Measurements from ENCODE around the gene SPHK1. TPM values are rescaled to one million over a fixed set of nuclear protein-coding genes. Genes with fewer than 3 reads are reported as not detected.

The SPHK1 gene
- total RNA-seq, 1 donor from 2014 or later, result 2.0 TPM

DNA sequence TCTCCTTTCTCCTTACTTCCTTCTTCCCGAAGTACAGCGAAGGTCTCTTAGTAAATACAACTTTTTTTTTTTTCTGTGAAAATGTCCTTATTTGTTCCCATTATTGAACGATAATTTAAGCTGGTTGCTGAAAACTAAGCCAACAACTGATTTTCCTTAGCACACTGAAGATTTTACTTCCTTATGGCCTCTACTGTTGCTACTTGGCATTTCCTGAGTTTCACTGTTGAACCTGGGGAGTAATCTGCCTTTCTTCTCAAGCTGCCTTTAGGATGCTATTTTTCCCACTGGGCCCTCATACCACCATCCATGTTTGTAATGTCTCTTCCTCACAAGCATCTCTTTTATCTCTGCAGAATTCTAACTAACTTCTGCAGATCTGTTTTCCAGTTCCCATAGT lies 42.4 kb downstream of the SPHK1 start:
- H3K36me3 Mint-ChIP-seq, result peaks cover 5% of the 10 kb centered on the region
- H3K27me3 Mint-ChIP-seq (ENCODE audit: low read depth), result no peaks in the 10 kb centered on the region
- no peak overlapping the region for H3K4me3 Mint-ChIP-seq
- no peak overlapping the region for H3K27ac Mint-ChIP-seq
- DNase-seq (ENCODE audit: low spot score in 2 of 2, unreplicated experiment in 2 of 2), result no peak
- no peaks in the 10 kb centered on the region for H3K4me1 Mint-ChIP-seq
- no peaks in the 10 kb centered on the region for H3K9me3 Mint-ChIP-seq
- TF ChIP-seq, protein P1, sequence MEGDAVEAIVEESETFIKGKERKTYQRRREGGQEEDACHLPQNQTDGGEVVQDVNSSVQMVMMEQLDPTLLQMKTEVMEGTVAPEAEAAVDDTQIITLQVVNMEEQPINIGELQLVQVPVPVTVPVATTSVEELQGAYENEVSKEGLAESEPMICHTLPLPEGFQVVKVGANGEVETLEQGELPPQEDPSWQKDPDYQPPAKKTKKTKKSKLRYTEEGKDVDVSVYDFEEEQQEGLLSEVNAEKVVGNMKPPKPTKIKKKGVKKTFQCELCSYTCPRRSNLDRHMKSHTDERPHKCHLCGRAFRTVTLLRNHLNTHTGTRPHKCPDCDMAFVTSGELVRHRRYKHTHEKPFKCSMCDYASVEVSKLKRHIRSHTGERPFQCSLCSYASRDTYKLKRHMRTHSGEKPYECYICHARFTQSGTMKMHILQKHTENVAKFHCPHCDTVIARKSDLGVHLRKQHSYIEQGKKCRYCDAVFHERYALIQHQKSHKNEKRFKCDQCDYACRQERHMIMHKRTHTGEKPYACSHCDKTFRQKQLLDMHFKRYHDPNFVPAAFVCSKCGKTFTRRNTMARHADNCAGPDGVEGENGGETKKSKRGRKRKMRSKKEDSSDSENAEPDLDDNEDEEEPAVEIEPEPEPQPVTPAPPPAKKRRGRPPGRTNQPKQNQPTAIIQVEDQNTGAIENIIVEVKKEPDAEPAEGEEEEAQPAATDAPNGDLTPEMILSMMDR (IDR thresholded peaks at IDR 0.05; ENCODE audit: unreplicated experiment), result no peak

DNA sequence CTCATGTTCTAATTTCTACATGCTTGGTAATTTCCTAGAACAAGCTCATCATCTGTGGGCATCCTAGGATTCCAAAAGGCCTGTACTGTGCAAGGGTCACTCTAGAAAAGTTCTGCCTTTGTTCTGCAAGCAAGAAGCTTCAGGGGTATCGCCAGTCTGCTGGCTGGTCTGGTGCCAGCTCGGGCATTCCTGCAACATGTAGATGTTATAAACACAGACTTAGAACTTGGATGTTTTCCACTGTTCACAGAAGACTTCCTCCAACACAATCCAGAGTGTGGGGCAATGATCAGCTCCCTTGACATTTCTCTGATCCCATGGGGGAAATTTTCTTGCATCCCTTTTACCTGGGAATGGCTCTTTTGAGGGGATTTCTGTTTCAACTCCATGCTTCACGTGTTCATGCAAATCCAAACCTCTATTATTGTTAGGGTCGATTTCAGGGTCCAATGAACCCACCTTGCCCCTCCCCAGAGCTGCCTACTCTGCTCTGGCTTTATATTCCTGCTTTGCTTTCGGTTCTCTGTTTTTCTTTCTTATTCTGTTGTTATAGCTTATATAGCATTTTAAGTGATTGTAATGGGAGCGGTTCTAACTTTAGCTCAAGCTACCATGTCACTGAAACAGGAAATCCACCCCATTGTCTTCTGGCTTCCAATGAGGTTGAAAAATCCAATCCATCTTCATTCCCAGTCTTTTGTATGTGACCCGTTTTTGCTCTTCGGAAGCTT lies 43.3 kb downstream of the SPHK1 start:
- H3K27ac Mint-ChIP-seq, result no peak overlapping the region
- H3K4me1 Mint-ChIP-seq, result no peaks in the 10 kb centered on the region
- TF ChIP-seq, protein P1 (IDR thresholded peaks at IDR 0.05; ENCODE audit: unreplicated experiment), result no peak
- peaks cover 4% of the 10 kb centered on the region for H3K36me3 Mint-ChIP-seq
- H3K4me3 Mint-ChIP-seq, result no peak overlapping the region
- DNase-seq (ENCODE audit: low spot score in 2 of 2, unreplicated experiment in 2 of 2), result no peak
- no peaks in the 10 kb centered on the region for H3K9me3 Mint-ChIP-seq
- no peaks in the 10 kb centered on the region for H3K27me3 Mint-ChIP-seq (ENCODE audit: low read depth)

DNA sequence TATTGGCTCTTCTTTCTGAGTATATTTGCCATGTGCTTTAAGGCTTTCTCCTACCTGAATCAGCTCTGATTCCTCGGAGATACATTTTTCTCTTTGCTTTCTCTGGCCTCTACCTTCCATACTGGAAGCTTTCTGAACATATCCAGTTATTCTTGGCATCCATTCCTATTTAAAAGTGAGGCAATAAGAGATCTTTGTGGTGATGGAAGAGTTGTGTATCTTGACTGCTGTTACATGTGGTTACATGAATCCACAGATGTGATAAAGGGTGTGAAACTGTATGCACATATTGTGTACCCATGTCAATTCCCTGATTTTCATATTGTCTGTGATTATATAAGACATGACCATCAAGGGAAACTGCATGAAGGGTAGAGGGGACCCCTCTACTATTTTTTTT lies 44.1 kb downstream of the SPHK1 start:
- no peak overlapping the region for H3K4me3 Mint-ChIP-seq
- H3K4me1 Mint-ChIP-seq, result no peaks in the 10 kb centered on the region
- H3K27me3 Mint-ChIP-seq (ENCODE audit: low read depth), result no peaks in the 10 kb centered on the region
- H3K36me3 Mint-ChIP-seq, result peaks cover 2% of the 10 kb centered on the region
- TF ChIP-seq, protein P1 (IDR thresholded peaks at IDR 0.05; ENCODE audit: unreplicated experiment), result no peak
- no peak for DNase-seq (ENCODE audit: low spot score in 2 of 2, unreplicated experiment in 2 of 2)
- no peaks in the 10 kb centered on the region for H3K9me3 Mint-ChIP-seq
- H3K27ac Mint-ChIP-seq, result no peak overlapping the region

DNA sequence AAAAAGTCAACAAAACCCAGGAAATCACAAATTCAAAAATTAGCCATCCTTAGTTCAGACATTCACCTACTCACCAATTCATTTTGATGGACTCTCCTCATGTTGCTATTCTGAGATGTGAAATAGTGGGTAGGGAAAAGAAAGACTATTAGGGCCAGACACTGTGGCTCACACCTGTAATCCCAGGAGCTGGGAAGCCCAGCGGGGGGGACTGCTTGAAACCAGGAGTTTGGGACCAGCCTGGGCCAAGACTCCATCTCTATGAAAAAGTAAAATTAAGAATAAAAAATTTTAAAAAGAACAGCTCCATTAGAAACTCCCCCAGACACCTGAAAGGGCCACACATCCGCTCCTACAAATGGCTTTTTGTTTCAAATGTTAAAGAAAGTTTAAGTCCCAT lies 47.1 kb downstream of the SPHK1 start:
- Mint-ChIP-seq H3K27ac (no peak overlapping the region), H3K4me1 (no peaks in the 10 kb centered on the region), H3K36me3 (peaks cover 2% of the 10 kb centered on the region), H3K9me3 (no peaks in the 10 kb centered on the region), H3K27me3 (ENCODE audit: low read depth) (no peaks in the 10 kb centered on the region), H3K4me3 (no peak overlapping the region)
- no peak for DNase-seq (ENCODE audit: low spot score in 2 of 2, unreplicated experiment in 2 of 2)
- TF ChIP-seq, protein P1 (IDR thresholded peaks at IDR 0.05; ENCODE audit: unreplicated experiment), result no peak

DNA sequence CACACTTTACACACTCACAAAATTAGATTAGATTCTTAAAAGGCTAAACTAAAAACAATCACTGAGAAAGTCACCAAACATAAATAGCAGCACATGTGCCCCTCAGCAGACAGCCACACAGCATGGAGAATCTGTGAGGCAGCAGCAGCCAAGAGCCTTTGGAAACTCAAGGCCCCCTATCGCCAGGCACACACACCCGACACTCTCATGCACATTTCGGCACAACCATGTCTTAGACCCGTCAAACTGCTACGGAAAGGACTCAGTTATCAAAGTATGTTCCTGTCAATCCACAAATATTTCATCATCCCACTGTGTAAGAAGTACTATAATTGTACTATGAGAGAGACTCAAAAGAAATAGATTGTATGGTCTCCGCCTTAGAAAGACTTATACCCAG lies 47.6 kb downstream of the SPHK1 start:
- Mint-ChIP-seq H3K27me3 (ENCODE audit: low read depth) (no peaks in the 10 kb centered on the region), H3K4me3 (no peak overlapping the region), H3K36me3 (peaks cover 2% of the 10 kb centered on the region), H3K27ac (no peak overlapping the region), H3K9me3 (no peaks in the 10 kb centered on the region), H3K4me1 (no peaks in the 10 kb centered on the region)
- TF ChIP-seq, protein P1 (IDR thresholded peaks at IDR 0.05; ENCODE audit: unreplicated experiment), result no peak
- no peak for DNase-seq (ENCODE audit: low spot score in 2 of 2, unreplicated experiment in 2 of 2)

Data from mesothelial cell of epicardium (in vitro differentiated cells).